ENCODE results near the gene CORIN. TPM values are rescaled to one million over a fixed set of nuclear protein-coding genes. Genes with fewer than 3 reads are reported as not detected.
"Not testable (repeated sequence)": the region's sequence is repeated elsewhere in the genome, so short reads cannot be mapped to it uniquely, and the experiment has no call there.

The CORIN gene
- total RNA-seq, 1 donor from 2014 or later, result 2.6 TPM

DNA sequence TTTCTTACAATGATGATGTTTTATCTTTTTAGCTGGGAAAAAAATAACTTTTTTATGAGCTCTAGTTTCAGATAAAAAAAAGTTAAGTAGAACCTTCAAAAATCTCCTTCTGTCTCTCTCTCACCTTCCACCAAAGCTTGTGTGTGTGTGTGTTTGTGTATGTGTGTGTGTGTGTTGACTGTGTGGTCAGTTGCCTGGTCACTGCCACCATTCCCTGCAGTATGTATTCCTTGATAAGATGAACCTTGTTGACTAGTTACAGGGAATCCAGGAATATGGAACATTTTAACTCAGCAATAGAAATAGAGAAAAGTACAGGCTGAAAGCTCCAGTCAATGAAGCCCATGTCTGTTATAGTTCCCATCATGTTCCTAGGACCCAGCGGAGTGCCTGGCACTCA is 143.5 kb downstream of the CORIN start:
- H3K27ac Mint-ChIP-seq (ENCODE audit: unreplicated experiment), result no peak overlapping the region
- no peaks in the 10 kb centered on the region for H3K4me1 Mint-ChIP-seq (ENCODE audit: unreplicated experiment)
- H3K36me3 Mint-ChIP-seq (ENCODE audit: unreplicated experiment), result no peaks in the 10 kb centered on the region
- TF ChIP-seq, protein P1, sequence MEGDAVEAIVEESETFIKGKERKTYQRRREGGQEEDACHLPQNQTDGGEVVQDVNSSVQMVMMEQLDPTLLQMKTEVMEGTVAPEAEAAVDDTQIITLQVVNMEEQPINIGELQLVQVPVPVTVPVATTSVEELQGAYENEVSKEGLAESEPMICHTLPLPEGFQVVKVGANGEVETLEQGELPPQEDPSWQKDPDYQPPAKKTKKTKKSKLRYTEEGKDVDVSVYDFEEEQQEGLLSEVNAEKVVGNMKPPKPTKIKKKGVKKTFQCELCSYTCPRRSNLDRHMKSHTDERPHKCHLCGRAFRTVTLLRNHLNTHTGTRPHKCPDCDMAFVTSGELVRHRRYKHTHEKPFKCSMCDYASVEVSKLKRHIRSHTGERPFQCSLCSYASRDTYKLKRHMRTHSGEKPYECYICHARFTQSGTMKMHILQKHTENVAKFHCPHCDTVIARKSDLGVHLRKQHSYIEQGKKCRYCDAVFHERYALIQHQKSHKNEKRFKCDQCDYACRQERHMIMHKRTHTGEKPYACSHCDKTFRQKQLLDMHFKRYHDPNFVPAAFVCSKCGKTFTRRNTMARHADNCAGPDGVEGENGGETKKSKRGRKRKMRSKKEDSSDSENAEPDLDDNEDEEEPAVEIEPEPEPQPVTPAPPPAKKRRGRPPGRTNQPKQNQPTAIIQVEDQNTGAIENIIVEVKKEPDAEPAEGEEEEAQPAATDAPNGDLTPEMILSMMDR (IDR thresholded peaks at IDR 0.05), result no peak
- DNase-seq (ENCODE audit: extremely low spot score, unreplicated experiment), result no peak
- H3K27me3 Mint-ChIP-seq (ENCODE audit: unreplicated experiment), result peaks cover 69% of the 10 kb centered on the region
- H3K9me3 Mint-ChIP-seq (ENCODE audit: unreplicated experiment), result no peaks in the 10 kb centered on the region
- H3K4me3 Mint-ChIP-seq (ENCODE audit: unreplicated experiment), result no peak overlapping the region

DNA sequence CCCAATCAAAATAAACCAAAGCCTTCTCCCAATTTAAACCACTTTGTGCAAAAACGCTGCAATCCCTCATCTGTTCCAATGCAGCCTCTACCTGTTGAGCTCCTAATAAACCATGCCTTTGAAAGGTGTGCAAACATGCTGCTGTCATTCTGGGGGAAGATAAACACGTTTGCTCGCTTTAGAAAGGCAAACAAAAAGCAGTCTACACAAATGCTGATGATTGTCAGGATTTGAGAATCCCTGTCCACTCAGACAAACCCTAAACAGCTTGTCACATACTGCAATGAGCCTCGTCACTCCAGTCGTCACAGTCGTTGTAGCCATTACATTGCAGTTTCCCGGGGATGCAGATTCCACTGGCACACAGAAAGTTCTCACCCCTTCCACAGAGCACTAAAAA is 145.2 kb downstream of the CORIN start:
- TF ChIP-seq, protein P1 (IDR thresholded peaks at IDR 0.05), result no peak
- Mint-ChIP-seq H3K9me3 (ENCODE audit: unreplicated experiment) (no peaks in the 10 kb centered on the region), H3K27me3 (ENCODE audit: unreplicated experiment) (peaks cover 64% of the 10 kb centered on the region), H3K36me3 (ENCODE audit: unreplicated experiment) (no peaks in the 10 kb centered on the region), H3K4me1 (ENCODE audit: unreplicated experiment) (no peaks in the 10 kb centered on the region), H3K4me3 (ENCODE audit: unreplicated experiment) (no peak overlapping the region), H3K27ac (ENCODE audit: unreplicated experiment) (no peak overlapping the region)
- no peak for DNase-seq (ENCODE audit: extremely low spot score, unreplicated experiment)

DNA sequence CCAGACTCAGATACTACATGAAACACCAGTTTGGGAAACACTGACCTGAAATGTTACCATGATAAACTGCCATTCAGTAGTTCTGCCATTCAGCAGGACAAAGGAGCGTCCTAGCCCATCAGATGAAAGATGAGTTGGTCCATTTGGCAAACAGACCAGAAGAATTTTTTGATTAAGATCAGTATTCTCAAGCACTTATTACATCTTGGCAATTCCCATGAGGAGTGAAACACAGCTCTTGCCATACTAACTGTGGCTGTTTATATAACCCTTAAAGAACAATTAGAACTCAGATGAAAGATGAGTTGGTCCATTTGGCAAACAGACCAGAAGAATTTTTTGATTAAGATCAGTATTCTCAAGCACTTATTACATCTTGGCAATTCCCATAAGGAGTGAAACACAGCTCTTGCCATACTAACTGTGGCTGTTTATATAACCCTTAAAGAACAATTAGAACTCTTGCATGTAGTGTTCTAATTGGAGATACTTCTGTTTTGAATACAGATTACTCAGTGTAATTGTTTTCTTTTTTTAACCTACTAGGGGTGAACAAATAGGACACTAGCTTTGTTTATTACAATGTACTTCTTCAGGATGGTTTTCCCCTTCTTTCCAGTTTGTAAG is 146.0 kb downstream of the CORIN start:
- not testable (repeated sequence) for DNase-seq (ENCODE audit: extremely low spot score, unreplicated experiment); H3K9me3 Mint-ChIP-seq (ENCODE audit: unreplicated experiment); H3K36me3 Mint-ChIP-seq (ENCODE audit: unreplicated experiment); H3K4me3 Mint-ChIP-seq (ENCODE audit: unreplicated experiment); H3K4me1 Mint-ChIP-seq (ENCODE audit: unreplicated experiment); H3K27ac Mint-ChIP-seq (ENCODE audit: unreplicated experiment)
- H3K27me3 Mint-ChIP-seq (ENCODE audit: unreplicated experiment), result peaks cover 61% of the 10 kb centered on the region

DNA sequence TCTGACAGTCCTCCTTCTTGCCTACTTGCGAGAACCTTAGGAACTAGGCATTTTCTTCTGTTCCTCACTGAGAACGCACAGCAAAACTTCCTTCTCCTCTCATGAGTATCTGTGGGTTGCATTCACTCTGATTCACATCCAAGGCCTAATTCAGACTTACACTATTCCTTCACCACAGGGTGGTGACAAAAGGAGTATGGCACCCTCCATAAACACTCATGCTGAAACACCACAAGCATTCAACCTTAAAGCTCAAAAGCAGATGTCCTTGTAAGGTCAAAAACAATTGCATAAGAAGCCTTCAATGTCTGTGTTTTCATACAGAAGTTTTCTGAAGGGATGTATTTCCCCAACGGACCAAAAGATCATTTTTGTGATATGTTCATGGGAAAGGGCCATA is 147.3 kb downstream of the CORIN start:
- no peak overlapping the region for H3K4me3 Mint-ChIP-seq (ENCODE audit: unreplicated experiment)

DNA sequence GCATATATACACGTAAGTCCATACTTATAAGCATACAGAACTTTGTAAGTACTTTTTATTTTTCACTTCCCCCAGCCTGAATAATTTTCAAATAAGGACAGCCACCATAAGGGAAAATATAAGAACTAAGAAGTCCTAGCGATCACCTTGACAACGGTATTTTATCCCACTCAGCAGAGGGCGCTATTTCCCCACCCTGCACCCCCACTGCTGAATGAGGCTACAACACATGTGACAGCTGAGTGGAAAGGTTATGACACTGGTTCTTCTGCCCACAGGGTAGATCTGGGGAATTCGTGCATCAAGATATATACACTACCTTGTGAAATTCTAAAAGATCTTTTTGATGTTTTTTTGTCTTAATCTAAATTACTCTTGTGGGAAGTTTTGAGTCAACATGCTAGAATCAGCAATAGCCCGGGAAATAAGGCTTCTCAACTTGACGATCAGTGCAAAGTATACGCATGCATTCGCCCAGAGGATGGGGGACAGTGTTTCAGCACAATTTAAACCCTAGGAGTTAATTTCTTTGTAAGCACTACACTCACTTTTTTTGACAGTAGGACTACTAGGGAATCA is 151.5 kb downstream of the CORIN start:
- TF ChIP-seq, protein P1 (IDR thresholded peaks at IDR 0.05), result peak; percentile 66
- no peaks in the 10 kb centered on the region for H3K36me3 Mint-ChIP-seq (ENCODE audit: unreplicated experiment)
- H3K27me3 Mint-ChIP-seq (ENCODE audit: unreplicated experiment), result peaks cover 51% of the 10 kb centered on the region
- H3K4me3 Mint-ChIP-seq (ENCODE audit: unreplicated experiment), result no peak overlapping the region
- no peak overlapping the region for H3K27ac Mint-ChIP-seq (ENCODE audit: unreplicated experiment)
- DNase-seq (ENCODE audit: extremely low spot score, unreplicated experiment), result no peak
- H3K9me3 Mint-ChIP-seq (ENCODE audit: unreplicated experiment), result no peaks in the 10 kb centered on the region
- H3K4me1 Mint-ChIP-seq (ENCODE audit: unreplicated experiment), result no peaks in the 10 kb centered on the region

More for the DNA sequence above, 147.3 kb downstream of the CORIN start:
- H3K27ac Mint-ChIP-seq (ENCODE audit: unreplicated experiment), result no peak overlapping the region
- no peaks in the 10 kb centered on the region for H3K9me3 Mint-ChIP-seq (ENCODE audit: unreplicated experiment)
- TF ChIP-seq, protein P1 (IDR thresholded peaks at IDR 0.05), result no peak
- H3K36me3 Mint-ChIP-seq (ENCODE audit: unreplicated experiment), result no peaks in the 10 kb centered on the region
- DNase-seq (ENCODE audit: extremely low spot score, unreplicated experiment), result no peak
- H3K4me1 Mint-ChIP-seq (ENCODE audit: unreplicated experiment), result no peaks in the 10 kb centered on the region
- peaks cover 57% of the 10 kb centered on the region for H3K27me3 Mint-ChIP-seq (ENCODE audit: unreplicated experiment)
